ENCODE results near the gene LRRC46. TPM values are rescaled to one million over a fixed set of nuclear protein-coding genes. Genes with fewer than 3 reads are reported as not detected.

LRRC46 gene
- total RNA-seq, 1 experiment from 2014 or later, result 0.31 TPM

GRCh38 chr17:47811709-47812108 is 19.8 kb upstream of the LRRC46 start:
- Histone ChIP-seq H4K20me1 (ENCODE audit: control insufficient read depth, insufficient read depth, insufficient read length) (no peaks in the 10 kb centered on the region), H3K14ac (ENCODE audit: insufficient read depth, low read length) (no peak overlapping the region), H3K27me3 (ENCODE audit: insufficient read depth, low read length) (no peaks in the 10 kb centered on the region), H4K91ac (ENCODE audit: insufficient read length, low read depth, low read length) (no peak overlapping the region), H4K8ac (replicated peaks; ENCODE audit: insufficient read length, low read depth, low read length) (no peak overlapping the region), H3K23ac (ENCODE audit: insufficient read length, low read depth, low read length) (no peak overlapping the region), H2BK20ac (ENCODE audit: low read depth, low read length, poor library complexity, severe bottlenecking) (no peak overlapping the region), H3K27ac (ENCODE audit: insufficient read length, low read depth, low read length) (no peak overlapping the region), H2BK120ac (ENCODE audit: low read depth, low read length, poor library complexity, severe bottlenecking) (no peak overlapping the region), H3K23me2 (ENCODE audit: insufficient read length, low read depth, low read length, poor library complexity, severe bottlenecking) (no peaks in the 10 kb centered on the region), H3K4me1 (ENCODE audit: insufficient read depth, low read length) (no peaks in the 10 kb centered on the region), H2BK15ac (ENCODE audit: low read depth, low read length) (no peak overlapping the region), H3K56ac (ENCODE audit: insufficient read length, low read depth, low read length) (no peak overlapping the region), H3K4ac (ENCODE audit: low read depth, low read length) (no peak overlapping the region), H3K9ac (ENCODE audit: extremely low read depth, insufficient read length, low read length) (no peak overlapping the region), H2AK5ac (ENCODE audit: insufficient read length, low read length) (no peak overlapping the region), H4K5ac (ENCODE audit: insufficient read length, low read depth, low read length) (no peak overlapping the region), H2BK5ac (ENCODE audit: insufficient read length, low read length) (no peak overlapping the region), H3K4me2 (ENCODE audit: insufficient read depth, insufficient read length, low read length) (no peak overlapping the region), H3K9me3 (ENCODE audit: control insufficient read depth, low read depth, low read length) (no peaks in the 10 kb centered on the region), H3K79me1 (ENCODE audit: insufficient read depth, low read depth, low read length, poor library complexity, severe bottlenecking) (no peaks in the 10 kb centered on the region), H3K18ac (ENCODE audit: insufficient read length, low read depth, low read length) (no peak overlapping the region), H3T11ph (ENCODE audit: low read length) (no peak overlapping the region), H3K79me2 (ENCODE audit: insufficient read depth, low read length) (no peaks in the 10 kb centered on the region), H2AFZ (ENCODE audit: low read length) (no peak overlapping the region), H2BK12ac (ENCODE audit: insufficient read length, low read depth, low read length) (no peak overlapping the region)
- DNase-seq, result no peak
- Mint-ChIP-seq H3K4me3 (no peak overlapping the region), H3K4me1 (peaks cover 6 to 7% of the 10 kb centered on the region in 2 experiments; a peak in 3 of 4 replicates), H3K27me3 (ENCODE audit: low read depth) (no peaks in the 10 kb centered on the region), H3K27ac (no peak overlapping the region), H3K36me3 (ENCODE audit: insufficient read depth in 1 of 3, low read depth in 3 of 3) (peaks cover 0 to 24% (median 4%) of the 10 kb centered on the region in 3 experiments; a peak in 6 of 7 replicates), H3K9me3 (no peaks in the 10 kb centered on the region; a peak in 1 of 5 replicates)
- WGBS (ENCODE audit: extremely low coverage, insufficient read length, low lambda C conversion rate), result 100% methylated on average over 1 of the region's 7 CpGs
- no peak for TF ChIP-seq CTCF (conservative IDR thresholded peaks at IDR 0.05)

Measured in H9 (cell line).